IMR-90 (cell line): ENCODE data around the gene NAPA. TPM values are rescaled to one million over a fixed set of nuclear protein-coding genes. Genes with fewer than 3 reads are reported as not detected.

Experiments
- ATAC-seq: fragments of 200-7000 bp; cut with Tn5 transposase; 2 replicates; pipeline ENCODE4 v1.9.1; 2020; ENCODE audit warnings: low read depth, mild to moderate bottlenecking, moderate library complexity
- BruUV-seq: library from RNA; stranded (reverse); fragments of 400-500 nt; replicated peaks from 2 replicates; lab custom pipeline; 2021; lab: Mats Ljungman, UMichigan
- CTCF ChIA-PET: fragments of 300-600 bp; formaldehyde crosslinking; extraction: SDS; loops from one replicate; lab custom pipeline; 2021; ENCODE audit warnings: antibody characterized with exemption; lab: Yijun Ruan, JAX
- POLR2A ChIA-PET: fragments of 300-600 bp; sonication (Branson Sonifier 250); formaldehyde crosslinking; loops from one replicate; lab custom pipeline; 2022; ENCODE audit warnings: antibody characterized with exemption; ENCODE audit not compliant: unreplicated experiment; lab: Charles Lee
- DNase-seq: peaks from one replicate; pipeline ENCODE4 v3.0.0; 2013
- H2AFZ ChIP-seq: replicated peaks from 2 replicates; pipeline ENCODE3; 2013; ENCODE audit warnings: low read length, mild to moderate bottlenecking; ENCODE audit not compliant: poor library complexity
- H2AK5ac ChIP-seq: 2 replicates; pipeline ENCODE4 v1.6.1; 2013; ENCODE audit warnings: low read depth, low read length, inconsistent platforms
- H2AK9ac ChIP-seq: replicated peaks from 2 replicates; pipeline ENCODE3; 2013; ENCODE audit warnings: mild to moderate bottlenecking, low read depth, low read length, moderate library complexity; ENCODE audit not compliant: poor library complexity
- H2BK120ac ChIP-seq: 2 replicates; pipeline ENCODE4 v1.6.1; 2013; ENCODE audit warnings: low read depth, low read length, inconsistent platforms
- H2BK15ac ChIP-seq: 3 replicates; pipeline ENCODE4 v1.6.1; 2013; ENCODE audit warnings: low read depth, low read length, inconsistent platforms
- H2BK20ac ChIP-seq: 2 replicates; pipeline ENCODE4 v1.6.1; 2013; ENCODE audit warnings: low read depth, mild to moderate bottlenecking, inconsistent platforms, low read length, moderate library complexity
- H2BK5ac ChIP-seq: 2 replicates; pipeline ENCODE4 v1.6.1; 2013; ENCODE audit warnings: mild to moderate bottlenecking, low read depth, low read length, inconsistent platforms; ENCODE audit not compliant: poor library complexity, severe bottlenecking
- H3K14ac ChIP-seq: replicated peaks from 2 replicates; pipeline ENCODE4 v1.6.1; 2013; ENCODE audit warnings: low read depth, low read length, inconsistent platforms
- H3K18ac ChIP-seq: 2 replicates; pipeline ENCODE4 v1.6.1; 2013; ENCODE audit warnings: low read depth, low read length, control low read depth
- H3K23ac ChIP-seq: 2 replicates; pipeline ENCODE4 v1.6.1; 2013; ENCODE audit warnings: low read depth, low read length, inconsistent platforms
- H3K27ac ChIP-seq: 2 replicates; pipeline ENCODE4 v1.5.1; 2013; ENCODE audit warnings: mild to moderate bottlenecking, control low read depth, low read length; ENCODE audit not compliant: insufficient read depth
- H3K27me3 ChIP-seq: 2 replicates; pipeline ENCODE4 v1.6.1; 2013; ENCODE audit warnings: low read length; ENCODE audit not compliant: control insufficient read depth, insufficient read depth
- H3K36me3 ChIP-seq: 2 replicates; pipeline ENCODE4 v1.6.1; 2013; ENCODE audit warnings: low read length, mixed read lengths; ENCODE audit not compliant: control insufficient read depth, insufficient read depth
- H3K4ac ChIP-seq: 2 replicates; pipeline ENCODE4 v1.6.1; 2013; ENCODE audit warnings: low read depth, low read length, inconsistent platforms
- H3K4me1 ChIP-seq: 2 replicates; pipeline ENCODE4 v1.6.1; 2013; ENCODE audit warnings: low read length, mixed read lengths; ENCODE audit not compliant: control insufficient read depth, insufficient read depth
- H3K4me2 ChIP-seq: 2 replicates; pipeline ENCODE4 v1.6.1; 2013; ENCODE audit warnings: low read depth, mild to moderate bottlenecking, control low read depth, low read length, moderate library complexity
- H3K4me3 ChIP-seq: 2 replicates; pipeline ENCODE4 v1.5.1; 2013; ENCODE audit warnings: low read depth, mild to moderate bottlenecking, control low read depth, low read length, moderate library complexity; ENCODE audit not compliant: insufficient read depth
- H3K56ac ChIP-seq: 2 replicates; pipeline ENCODE4 v1.6.1; 2013; ENCODE audit warnings: low read length, inconsistent platforms; ENCODE audit not compliant: insufficient read depth; ENCODE audit errors: extremely low read depth
- H3K79me1 ChIP-seq, 2 experiments: 2 replicates each; pipeline ENCODE4 v1.6.1; 2013; ENCODE audit warnings: low read length in 2 of 2, inconsistent platforms in 1 of 2, low read depth in 1 of 2
- H3K9ac ChIP-seq: 2 replicates; pipeline ENCODE4 v1.6.1; 2013; ENCODE audit warnings: low read depth, low read length, control low read depth
- H3K9me1 ChIP-seq: 2 replicates; pipeline ENCODE4 v1.6.1; 2013; ENCODE audit warnings: low read length, inconsistent platforms; ENCODE audit not compliant: insufficient read depth
- H3K9me3 ChIP-seq: 2 replicates; pipeline ENCODE4 v1.6.1; 2013; ENCODE audit warnings: low read length; ENCODE audit not compliant: control insufficient read depth, insufficient read depth
- H4K20me1 ChIP-seq: 2 replicates; pipeline ENCODE4 v1.6.1; 2013; ENCODE audit warnings: low read length, inconsistent platforms; ENCODE audit not compliant: insufficient read depth
- H4K5ac ChIP-seq: 2 replicates; pipeline ENCODE4 v1.6.1; 2013; ENCODE audit warnings: mild to moderate bottlenecking, low read depth, low read length, control low read depth
- H4K8ac ChIP-seq, 2 experiments: 2 replicates each; pipeline ENCODE4 v1.6.1; 2013; ENCODE audit warnings: low read depth in 2 of 2, low read length in 2 of 2, control low read depth in 1 of 2, inconsistent platforms in 1 of 2
- H4K91ac ChIP-seq: 2 replicates; pipeline ENCODE4 v1.6.1; 2013; ENCODE audit warnings: low read depth, low read length, inconsistent platforms; ENCODE audit not compliant: insufficient read depth
- CEBPB ChIP-seq: IDR thresholded peaks from 2 replicates; pipeline ENCODE4 v1.6.1; 2012; ENCODE audit warnings: low read depth, low read length, improper control_type of control experiment
- CHD1 ChIP-seq: IDR thresholded peaks from 2 replicates; pipeline ENCODE4 v1.6.1; 2012; ENCODE audit warnings: low read depth, low read length, improper control_type of control experiment
- MAFK ChIP-seq: IDR thresholded peaks from 2 replicates; pipeline ENCODE4 v1.6.1; 2012; ENCODE audit warnings: low read depth, low read length, improper control_type of control experiment
- MAZ ChIP-seq: IDR thresholded peaks from 2 replicates; pipeline ENCODE4 v1.6.1; 2012; ENCODE audit warnings: low read depth, mild to moderate bottlenecking, low read length, improper control_type of control experiment, moderate library complexity, borderline replicate concordance
- MXI1 ChIP-seq: IDR thresholded peaks from 2 replicates; pipeline ENCODE4 v1.6.1; 2012; ENCODE audit warnings: low read depth, mild to moderate bottlenecking, low read length, moderate library complexity, borderline replicate concordance
- NFE2L2 ChIP-seq: fragments of 150-350 bp; IDR thresholded peaks from 2 replicates; pipeline ENCODE4 v1.6.1; 2016; ENCODE audit warnings: low read depth, mild to moderate bottlenecking, low read length
- POLR2A ChIP-seq: IDR thresholded peaks from 2 replicates; pipeline ENCODE4 v1.6.1; 2012; ENCODE audit warnings: mild to moderate bottlenecking, low read depth, low read length
- RAD21 ChIP-seq: IDR thresholded peaks from 2 replicates; pipeline ENCODE4 v1.6.1; 2012; ENCODE audit warnings: low read length, improper control_type of control experiment
- RCOR1 ChIP-seq: IDR thresholded peaks from 2 replicates; pipeline ENCODE4 v1.6.1; 2012; ENCODE audit warnings: mild to moderate bottlenecking, low read length, improper control_type of control experiment; ENCODE audit not compliant: insufficient replicate concordance
- RFX5 ChIP-seq: IDR thresholded peaks from 2 replicates; pipeline ENCODE4 v1.8.0; 2012; ENCODE audit warnings: low read depth, mild to moderate bottlenecking, low read length, moderate library complexity
- SMC3 ChIP-seq: fragments of 150-350 bp; IDR thresholded peaks from 2 replicates; pipeline ENCODE4 v1.6.1; 2016; ENCODE audit warnings: low read depth, mild to moderate bottlenecking, antibody characterized with exemption, low read length, moderate library complexity
- WGBS, 2 experiments: methylation state at CpG; one replicate each; pipeline versions ENCODE4 v1.1.5 to v1.1.7; 2013; ENCODE audit warnings: missing lambda C conversion rate in 2 of 2; ENCODE audit not compliant: insufficient read length in 1 of 2; ENCODE audit errors: extremely low coverage in 2 of 2; 5-methylcytosine and 5-hydroxymethylcytosine counted together
- dilution Hi-C: fragments of 300-500 bp; cut with HindIII; formaldehyde crosslinking; loops from one replicate; pipeline ENCODE4 v1.14.3; 2018; ENCODE audit warnings: low sequenced_read_pairs; ENCODE audit not compliant: unreplicated experiment
- in situ Hi-C: fragments of 300-500 bp; cut with MboI; formaldehyde crosslinking; loops from 3 replicates; pipeline ENCODE4 v1.14.3; 2019; ENCODE audit warnings: low sequenced_read_pairs, inconsistent platforms, mixed read lengths
- intact Hi-C: fragments of 100-400 bp; cut with micrococcal nuclease; formaldehyde crosslinking; loops from 2 replicates; pipeline ENCODE4 v1.10.0; 2022
- polyA plus RNA-seq, 3 experiments: library from polyadenylated mRNA; depleted of rRNA; stranded (reverse); fragments of >200 nt; gene quantifications; 2 replicates each; pipeline ENCODE4 v1.2.3, GENCODE V29; 2012; ENCODE audit warnings: low replicate concordance in 1 of 3
- total RNA-seq: library from RNA; depleted of rRNA; stranded (reverse); fragments of >200 nt; gene quantifications from 2 replicates; pipeline ENCODE4 v1.2.3, GENCODE V29; 2012
- TF ChIP-seq, protein P1 (sequence below): conservative IDR thresholded peaks from 2 replicates; pipeline ENCODE4 v1.5.1; 2012; ENCODE audit warnings: mild to moderate bottlenecking, low read depth, low read length, improper control_type of control experiment
- TF ChIP-seq, protein P2 (sequence below): fragments of 150-350 bp; IDR thresholded peaks from 2 replicates; pipeline ENCODE4 v1.6.1; 2016; ENCODE audit warnings: low read depth, mild to moderate bottlenecking, low read length, moderate library complexity, borderline replicate concordance
- TF ChIP-seq, protein P3 (sequence below): fragments of 150-350 bp; IDR thresholded peaks from 2 replicates; pipeline ENCODE4 v1.6.1; 2017; ENCODE audit warnings: mild to moderate bottlenecking, antibody characterized with exemption, low read length, low read depth

Gene NAPA
- total and polyA plus RNA-seq, 2 of the 4 experiments (the other 2 are of a cell fraction), result 76.4 to 126 TPM

DNA sequence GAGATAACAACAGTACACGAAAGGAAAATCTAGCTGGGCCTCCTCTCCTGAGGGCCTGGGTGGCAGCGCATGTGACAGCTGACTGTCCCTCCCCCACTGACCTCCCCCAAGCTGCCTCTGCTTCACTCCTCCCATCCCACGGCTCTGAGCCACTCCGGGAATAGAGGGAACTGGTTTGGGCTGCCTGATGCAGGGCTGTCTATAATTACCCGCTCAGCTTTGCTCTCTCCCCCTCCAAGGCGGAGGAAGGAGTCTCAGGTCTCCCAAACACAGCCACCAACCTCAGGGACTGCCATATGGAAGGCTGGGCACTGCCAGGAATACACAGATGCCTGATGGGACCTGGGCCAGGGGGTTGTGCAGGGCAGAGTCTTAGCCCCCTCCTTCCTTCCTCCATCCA is 7.9 kb downstream of the NAPA start:
- H3K4ac ChIP-seq, result no peak overlapping the region
- H3K9me1 ChIP-seq, result peaks cover 7% of the 10 kb centered on the region
- H4K8ac ChIP-seq, result no peak overlapping the region
- no peak overlapping the region for H3K23ac ChIP-seq
- ATAC-seq (no peak), DNase-seq (no peak)
- H3K56ac ChIP-seq, result no peak overlapping the region
- CTCF ChIA-PET, result no interaction called here
- H2BK5ac ChIP-seq, result no peak overlapping the region
- no peak overlapping the region for H4K91ac ChIP-seq
- no peak overlapping the region for H2BK120ac ChIP-seq
- peaks cover 11% of the 10 kb centered on the region for H3K36me3 ChIP-seq
- no peak overlapping the region for H3K14ac ChIP-seq
- no peak overlapping the region for H2BK15ac ChIP-seq
- dilution Hi-C loops (no loop called here), in situ Hi-C loops (no loop called here), intact Hi-C loops (no loop called here)
- no peak overlapping the region for H2BK20ac ChIP-seq
- no peaks in the 10 kb centered on the region for H3K9me3 ChIP-seq
- peaks cover 61% of the 10 kb centered on the region for H4K20me1 ChIP-seq
- no CpG with 5 or more reads among the region's 6 CpGs for WGBS, 2 experiments
- no peak overlapping the region for H3K9ac ChIP-seq
- no peaks in the 10 kb centered on the region for H3K27me3 ChIP-seq
- H2AK5ac ChIP-seq, result no peak overlapping the region
- no peak overlapping the region for H2AFZ ChIP-seq
- no peak overlapping the region for H3K4me2 ChIP-seq
- no peak overlapping the region for H3K18ac ChIP-seq
- no peak overlapping the region for H3K27ac ChIP-seq
- peaks cover 3% of the 10 kb centered on the region for H3K4me1 ChIP-seq
- no TSS peak for BruUV-seq
- TF ChIP-seq RCOR1 (no peak), MAFK (no peak), MXI1 (no peak), RAD21 (no peak), CEBPB (no peak), NFE2L2 (no peak), CHD1 (no peak), RFX5 (no peak), SMC3 (no peak), POLR2A (no peak), MAZ (no peak)
- TF ChIP-seq, protein P1, sequence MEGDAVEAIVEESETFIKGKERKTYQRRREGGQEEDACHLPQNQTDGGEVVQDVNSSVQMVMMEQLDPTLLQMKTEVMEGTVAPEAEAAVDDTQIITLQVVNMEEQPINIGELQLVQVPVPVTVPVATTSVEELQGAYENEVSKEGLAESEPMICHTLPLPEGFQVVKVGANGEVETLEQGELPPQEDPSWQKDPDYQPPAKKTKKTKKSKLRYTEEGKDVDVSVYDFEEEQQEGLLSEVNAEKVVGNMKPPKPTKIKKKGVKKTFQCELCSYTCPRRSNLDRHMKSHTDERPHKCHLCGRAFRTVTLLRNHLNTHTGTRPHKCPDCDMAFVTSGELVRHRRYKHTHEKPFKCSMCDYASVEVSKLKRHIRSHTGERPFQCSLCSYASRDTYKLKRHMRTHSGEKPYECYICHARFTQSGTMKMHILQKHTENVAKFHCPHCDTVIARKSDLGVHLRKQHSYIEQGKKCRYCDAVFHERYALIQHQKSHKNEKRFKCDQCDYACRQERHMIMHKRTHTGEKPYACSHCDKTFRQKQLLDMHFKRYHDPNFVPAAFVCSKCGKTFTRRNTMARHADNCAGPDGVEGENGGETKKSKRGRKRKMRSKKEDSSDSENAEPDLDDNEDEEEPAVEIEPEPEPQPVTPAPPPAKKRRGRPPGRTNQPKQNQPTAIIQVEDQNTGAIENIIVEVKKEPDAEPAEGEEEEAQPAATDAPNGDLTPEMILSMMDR, result no peak
- TF ChIP-seq, protein P2, sequence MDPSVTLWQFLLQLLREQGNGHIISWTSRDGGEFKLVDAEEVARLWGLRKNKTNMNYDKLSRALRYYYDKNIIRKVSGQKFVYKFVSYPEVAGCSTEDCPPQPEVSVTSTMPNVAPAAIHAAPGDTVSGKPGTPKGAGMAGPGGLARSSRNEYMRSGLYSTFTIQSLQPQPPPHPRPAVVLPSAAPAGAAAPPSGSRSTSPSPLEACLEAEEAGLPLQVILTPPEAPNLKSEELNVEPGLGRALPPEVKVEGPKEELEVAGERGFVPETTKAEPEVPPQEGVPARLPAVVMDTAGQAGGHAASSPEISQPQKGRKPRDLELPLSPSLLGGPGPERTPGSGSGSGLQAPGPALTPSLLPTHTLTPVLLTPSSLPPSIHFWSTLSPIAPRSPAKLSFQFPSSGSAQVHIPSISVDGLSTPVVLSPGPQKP, result no peak
- TF ChIP-seq, protein P3, sequence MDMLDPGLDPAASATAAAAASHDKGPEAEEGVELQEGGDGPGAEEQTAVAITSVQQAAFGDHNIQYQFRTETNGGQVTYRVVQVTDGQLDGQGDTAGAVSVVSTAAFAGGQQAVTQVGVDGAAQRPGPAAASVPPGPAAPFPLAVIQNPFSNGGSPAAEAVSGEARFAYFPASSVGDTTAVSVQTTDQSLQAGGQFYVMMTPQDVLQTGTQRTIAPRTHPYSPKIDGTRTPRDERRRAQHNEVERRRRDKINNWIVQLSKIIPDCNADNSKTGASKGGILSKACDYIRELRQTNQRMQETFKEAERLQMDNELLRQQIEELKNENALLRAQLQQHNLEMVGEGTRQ, result no peak
- H3K4me3 ChIP-seq, result no peak overlapping the region
- POLR2A ChIA-PET, result no interaction called here
- H3K79me1 ChIP-seq, result peaks cover 27 to 86% of the 10 kb centered on the region in 2 experiments
- H4K5ac ChIP-seq, result no peak overlapping the region
- no peak overlapping the region for H2AK9ac ChIP-seq
